Cardiac muscle cell (in vitro differentiated cells and primary cell): ENCODE results near the gene NIN. TPM values are rescaled to one million over a fixed set of nuclear protein-coding genes. Genes with fewer than 3 reads are reported as not detected.

Source experiments
- DNase-seq, 2 donors: peaks; one replicate each; pipeline versions ENCODE4 v3.0.0 to v3.0.0-alpha.2; 2010 to 2017; ENCODE audit warnings: low read depth in 1 of 2, low spot score in 1 of 2
- H3K27ac ChIP-seq: fragments of 200-600 bp; sonication (generic); 2 replicates; pipeline ENCODE4 v1.5.1; 2016
- H3K27me3 ChIP-seq: fragments of 200-600 bp; sonication (generic); 2 replicates; pipeline ENCODE4 v1.6.0; 2016; ENCODE audit warnings: control low read depth
- H3K36me3 ChIP-seq: fragments of 200-600 bp; sonication (generic); 2 replicates; pipeline ENCODE4 v1.5.1; 2016; ENCODE audit warnings: control low read depth
- H3K4me1 ChIP-seq: fragments of 200-600 bp; sonication (generic); 2 replicates; pipeline ENCODE4 v1.8.1; 2017; ENCODE audit warnings: low read depth, mild to moderate bottlenecking, mixed run types
- H3K4me3 ChIP-seq: fragments of 200-600 bp; sonication (generic); 2 replicates; pipeline ENCODE4 v1.5.1; 2016; ENCODE audit warnings: mild to moderate bottlenecking
- H3K9me3 ChIP-seq: fragments of 200-600 bp; sonication (generic); 2 replicates; pipeline ENCODE4 v1.5.1; 2017; ENCODE audit warnings: low read depth, mild to moderate bottlenecking, control low read depth
- CTCF ChIP-seq: IDR thresholded peaks from 2 replicates; pipeline ENCODE4 v1.5.1; 2012; ENCODE audit warnings: low read depth, mild to moderate bottlenecking, low read length
- polyA plus RNA-seq: library from polyadenylated mRNA; unstranded; fragments of >200 nt; fragmentation: Nextera tagmentation; extraction: Ambion mirVana; gene quantifications from 2 replicates; pipeline ENCODE4 v1.2.1, GENCODE V29; 2016
- total RNA-seq: library from RNA; depleted of rRNA; stranded (reverse); fragments of >200 nt; gene quantifications from 2 replicates; pipeline ENCODE4 v1.2.3, GENCODE V29; 2016

NIN gene
- total and polyA plus RNA-seq, 2 experiments from 2014 or later: 12.1 to 35.5 TPM

GRCh38 chr14:50831726-50832168 lies 785 bp upstream of the NIN start:
- no peak for TF ChIP-seq CTCF
- peaks cover 59% of the 10 kb centered on the region for H3K27me3 ChIP-seq
- H3K9me3 ChIP-seq: no peaks in the 10 kb centered on the region
- peak overlapping the region; percentile 99 for H3K4me3 ChIP-seq
- no peaks in the 10 kb centered on the region for H3K36me3 ChIP-seq
- no peak overlapping the region for H3K27ac ChIP-seq
- DNase-seq: no peak
- no peaks in the 10 kb centered on the region for H3K4me1 ChIP-seq

- peaks cover 72% of the 10 kb centered on the region for H3K27me3 ChIP-seq
- TF ChIP-seq CTCF: no peak
- H3K9me3 ChIP-seq: no peaks in the 10 kb centered on the region
- peak overlapping the region; percentile 99 for H3K4me3 ChIP-seq
- H3K4me1 ChIP-seq: no peaks in the 10 kb centered on the region
- DNase-seq: peak; percentile 49 to 73
- no peaks in the 10 kb centered on the region for H3K36me3 ChIP-seq
- peak overlapping the region; percentile 80 for H3K27ac ChIP-seq
Observed at GRCh38 chr14:50830044-50830931, 674 bp downstream of the NIN start.

DNA sequence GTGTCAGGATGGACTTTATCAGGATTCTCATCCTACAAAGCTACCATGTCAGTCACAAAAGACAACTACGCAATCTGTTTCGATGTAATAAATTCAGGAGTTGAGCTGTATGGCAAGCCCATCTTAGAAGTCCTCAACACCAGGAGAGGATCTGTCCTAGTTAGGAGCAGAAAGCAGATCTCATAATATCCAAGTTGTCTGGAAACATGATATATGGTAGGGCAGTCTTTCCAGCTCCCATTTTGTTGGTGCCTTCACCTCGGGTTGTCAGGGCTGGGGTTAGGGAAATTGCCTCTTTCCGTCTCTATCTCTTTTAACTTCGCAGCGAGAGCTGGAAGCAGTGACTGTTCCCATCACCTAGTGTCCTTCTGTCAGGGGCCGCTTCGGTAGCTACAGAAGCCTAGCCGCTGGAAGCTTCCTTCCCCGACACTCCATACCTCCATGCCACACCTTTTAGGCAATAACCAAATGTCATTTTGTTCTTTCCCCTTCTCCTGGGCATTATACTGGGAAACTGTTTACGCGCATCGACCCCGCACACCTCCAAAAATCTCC lies 1.4 kb downstream of the NIN start:
- no peak for TF ChIP-seq CTCF

GRCh38 chr14:50828721-50829488 lies 2.1 kb downstream of the NIN start:
- H3K27ac ChIP-seq: no peak overlapping the region
- no peak for DNase-seq
- no peak overlapping the region for H3K4me3 ChIP-seq
- H3K9me3 ChIP-seq: no peaks in the 10 kb centered on the region
- H3K27me3 ChIP-seq: peaks cover 60% of the 10 kb centered on the region
- H3K36me3 ChIP-seq: no peaks in the 10 kb centered on the region
- H3K4me1 ChIP-seq: no peaks in the 10 kb centered on the region
- no peak for TF ChIP-seq CTCF

More for the DNA sequence above, 1.4 kb downstream of the NIN start:
- Histone ChIP-seq H3K9me3 (no peaks in the 10 kb centered on the region), H3K27me3 (peaks cover 65% of the 10 kb centered on the region), H3K36me3 (no peaks in the 10 kb centered on the region), H3K4me3 (peak overlapping the region; percentile 99), H3K4me1 (no peaks in the 10 kb centered on the region), H3K27ac (no peak overlapping the region)
- DNase-seq: peak in 1 of 2 donors; percentile 12

DNA sequence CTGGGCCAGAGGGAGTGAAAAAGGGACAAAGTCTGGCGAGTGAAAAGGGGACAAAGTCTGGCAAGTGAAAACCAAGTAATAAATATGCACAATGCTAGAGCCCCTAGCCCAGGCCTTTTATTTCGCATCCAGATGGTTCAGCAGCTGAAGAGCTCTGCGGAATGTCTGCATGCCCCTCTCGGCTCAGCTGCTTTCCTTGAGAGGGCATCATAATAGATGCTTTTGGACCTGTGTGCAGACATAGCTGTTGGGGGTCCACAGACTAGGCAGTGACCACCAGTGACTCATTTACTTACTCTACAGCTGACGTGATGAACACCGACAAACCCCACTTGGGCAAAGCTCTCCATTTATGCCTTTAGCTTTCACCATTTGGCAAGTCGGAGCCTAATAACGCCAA lies 4.3 kb downstream of the NIN start:
- Histone ChIP-seq H3K4me3 (no peak overlapping the region), H3K27ac (no peak overlapping the region)
- TF ChIP-seq CTCF: no peak

More for the DNA sequence above, 4.3 kb downstream of the NIN start:
- H3K9me3 ChIP-seq: no peaks in the 10 kb centered on the region
- no peaks in the 10 kb centered on the region for H3K4me1 ChIP-seq
- DNase-seq: no peak
- H3K27me3 ChIP-seq: peaks cover 42% of the 10 kb centered on the region
- H3K36me3 ChIP-seq: no peaks in the 10 kb centered on the region
